HG03571 (cell line): Measurements from ENCODE around the gene CX3CL1.

Experiments
- ATAC-seq: cut with Tn5 transposase; IDR thresholded peaks from one replicate; pipeline ENCODE4 v1.9.1; 2021; ENCODE audit not compliant: unreplicated experiment

The CX3CL1 gene

GRCh38 chr16:57403965-57404817 is 31.9 kb downstream of the CX3CL1 start, which contains the start of gene CCL17:
CCL17 (plus strand) TSS chr16:57404767; CDS start chr16:57413933, 9,166 bp downstream.
- no peak for ATAC-seq

- ATAC-seq: no peak
Observed at GRCh38 chr16:57405097-57405496, 32.8 kb downstream of the CX3CL1 start.

- ATAC-seq: no peak
Observed at GRCh38 chr16:57406881-57407280, 34.6 kb downstream of the CX3CL1 start.

- no peak for ATAC-seq
Observed at GRCh38 chr16:57407521-57408353, 35.4 kb downstream of the CX3CL1 start.

- ATAC-seq: no peak
Observed at GRCh38 chr16:57409065-57409464, 36.8 kb downstream of the CX3CL1 start.

GRCh38 chr16:57409870-57410587 is 37.7 kb downstream of the CX3CL1 start:
- no peak for ATAC-seq

GRCh38 chr16:57411362-57411976 is 39.2 kb downstream of the CX3CL1 start:
- no peak for ATAC-seq

- no peak for ATAC-seq
Observed at GRCh38 chr16:57412584-57412983, 40.3 kb downstream of the CX3CL1 start.

- ATAC-seq: peak; percentile 61
Observed at GRCh38 chr16:57413301-57413730, 41.0 kb downstream of the CX3CL1 start.

- ATAC-seq: no peak
Observed at GRCh38 chr16:57413733-57414132, 41.4 kb downstream of the CX3CL1 start.

GRCh38 chr16:57416084-57416483 is 43.8 kb downstream of the CX3CL1 start:
- ATAC-seq: no peak

GRCh38 chr16:57419506-57419905 is 47.2 kb downstream of the CX3CL1 start:
- ATAC-seq: no peak

GRCh38 chr16:57422026-57422944 is 50.0 kb downstream of the CX3CL1 start:
- ATAC-seq: no peak

- no peak for ATAC-seq
Observed at GRCh38 chr16:57423152-57423551, 50.9 kb downstream of the CX3CL1 start.

GRCh38 chr16:57424583-57424982 is 52.3 kb downstream of the CX3CL1 start:
- no peak for ATAC-seq

GRCh38 chr16:57426356-57426755 is 54.1 kb downstream of the CX3CL1 start:
- no peak for ATAC-seq

- ATAC-seq: no peak
Observed at GRCh38 chr16:57427307-57427706, 55.0 kb downstream of the CX3CL1 start.

- ATAC-seq: no peak
Observed at GRCh38 chr16:57427824-57428223, 55.5 kb downstream of the CX3CL1 start.

GRCh38 chr16:57430955-57431354 is 58.7 kb downstream of the CX3CL1 start:
- no peak for ATAC-seq

GRCh38 chr16:57432505-57432904 is 60.2 kb downstream of the CX3CL1 start:
- no peak for ATAC-seq
